ENCODE results near the gene KDSR. TPM values are rescaled to one million over a fixed set of nuclear protein-coding genes. Genes with fewer than 3 reads are reported as not detected.

KDSR gene
- total RNA-seq, 1 experiment from 2014 or later: 64.4 TPM

- peak; percentile 69 for DNase-seq
- peak overlapping the region; percentile 84 for H3K27ac ChIP-seq (ENCODE audit: low read length)
- peaks cover 9% of the 10 kb centered on the region; the same call in 1 of the 2 replicates for H4K20me1 ChIP-seq (ENCODE audit: insufficient read depth, low read depth, low read length)
- no peaks in the 10 kb centered on the region for H3K9me3 ChIP-seq (ENCODE audit: low read length)
- peaks cover 100% of the 10 kb centered on the region for H3K79me2 ChIP-seq (ENCODE audit: low read length)
- H3K9ac ChIP-seq (ENCODE audit: low read length): peak overlapping the region; percentile 60
- H3K36me3 ChIP-seq (ENCODE audit: insufficient read depth, low read length): peaks cover 11% of the 10 kb centered on the region; the same call in 1 of the 2 replicates
- H3K27me3 ChIP-seq (ENCODE audit: low read length): no peaks in the 10 kb centered on the region
- peak overlapping the region; percentile 55; the same call in 1 of the 2 replicates for H3K4me3 ChIP-seq (ENCODE audit: low read length)
- peak overlapping the region; percentile 76 for H3K4me2 ChIP-seq (ENCODE audit: low read depth, low read length, poor library complexity, severe bottlenecking)
- no peaks in the 10 kb centered on the region for H3K9me2 ChIP-seq (replicated peaks; ENCODE audit: insufficient read depth, low read length)
- H2AFZ ChIP-seq (ENCODE audit: low read length): no peak overlapping the region
- H3K4me1 ChIP-seq (ENCODE audit: low read length): peaks cover 99% of the 10 kb centered on the region
These were observed 80.1 kb downstream of the KDSR start for GRCh38 chr18:63286926-63287325.

GRCh38 chr18:63284827-63285733, 81.9 kb downstream of the KDSR start:
- Histone ChIP-seq H4K20me1 (ENCODE audit: insufficient read depth, low read depth, low read length) (peaks cover 9% of the 10 kb centered on the region; the same call in 1 of the 2 replicates), H3K9me2 (replicated peaks; ENCODE audit: insufficient read depth, low read length) (no peaks in the 10 kb centered on the region), H3K4me1 (ENCODE audit: low read length) (peaks cover 94% of the 10 kb centered on the region), H3K4me3 (ENCODE audit: low read length) (peak overlapping the region; percentile 55), H3K79me2 (ENCODE audit: low read length) (peaks cover 100% of the 10 kb centered on the region), H3K9ac (ENCODE audit: low read length) (peak overlapping the region; percentile 60), H3K27ac (ENCODE audit: low read length) (peak overlapping the region; percentile 84), H3K27me3 (ENCODE audit: low read length) (no peaks in the 10 kb centered on the region), H2AFZ (ENCODE audit: low read length) (no peak overlapping the region), H3K36me3 (ENCODE audit: insufficient read depth, low read length) (peaks cover 24% of the 10 kb centered on the region), H3K4me2 (ENCODE audit: low read depth, low read length, poor library complexity, severe bottlenecking) (peak overlapping the region; percentile 76), H3K9me3 (ENCODE audit: low read length) (no peaks in the 10 kb centered on the region)
- DNase-seq: peak; percentile 88

GRCh38 chr18:63284173-63284799, 82.7 kb downstream of the KDSR start:
- peak overlapping the region; percentile 55 for H3K4me3 ChIP-seq (ENCODE audit: low read length)
- DNase-seq: peak; percentile 61
- no peaks in the 10 kb centered on the region for H3K9me3 ChIP-seq (ENCODE audit: low read length)
- peaks cover 24% of the 10 kb centered on the region for H3K36me3 ChIP-seq (ENCODE audit: insufficient read depth, low read length)
- H3K9ac ChIP-seq (ENCODE audit: low read length): peak overlapping the region; percentile 60
- H3K4me1 ChIP-seq (ENCODE audit: low read length): peaks cover 93% of the 10 kb centered on the region
- no peaks in the 10 kb centered on the region for H3K9me2 ChIP-seq (replicated peaks; ENCODE audit: insufficient read depth, low read length)
- peaks cover 9% of the 10 kb centered on the region; the same call in 1 of the 2 replicates for H4K20me1 ChIP-seq (ENCODE audit: insufficient read depth, low read depth, low read length)
- H3K27ac ChIP-seq (ENCODE audit: low read length): peak overlapping the region; percentile 84
- peak overlapping the region; percentile 76 for H3K4me2 ChIP-seq (ENCODE audit: low read depth, low read length, poor library complexity, severe bottlenecking)
- H3K79me2 ChIP-seq (ENCODE audit: low read length): peaks cover 99% of the 10 kb centered on the region
- H2AFZ ChIP-seq (ENCODE audit: low read length): no peak overlapping the region
- H3K27me3 ChIP-seq (ENCODE audit: low read length): no peaks in the 10 kb centered on the region

GRCh38 chr18:63283305-63284094, 83.5 kb downstream of the KDSR start:
- Histone ChIP-seq H3K4me1 (ENCODE audit: low read length) (peaks cover 93% of the 10 kb centered on the region), H2AFZ (ENCODE audit: low read length) (no peak overlapping the region), H3K27me3 (ENCODE audit: low read length) (no peaks in the 10 kb centered on the region), H3K4me3 (ENCODE audit: low read length) (peak overlapping the region; percentile 55), H4K20me1 (ENCODE audit: insufficient read depth, low read depth, low read length) (peaks cover 9% of the 10 kb centered on the region; the same call in 1 of the 2 replicates), H3K79me2 (ENCODE audit: low read length) (peaks cover 99% of the 10 kb centered on the region), H3K9me3 (ENCODE audit: low read length) (no peaks in the 10 kb centered on the region), H3K9ac (ENCODE audit: low read length) (peak overlapping the region; percentile 60; the same call in 1 of the 2 replicates), H3K36me3 (ENCODE audit: insufficient read depth, low read length) (peaks cover 24% of the 10 kb centered on the region), H3K4me2 (ENCODE audit: low read depth, low read length, poor library complexity, severe bottlenecking) (peak overlapping the region; percentile 76), H3K27ac (ENCODE audit: low read length) (peak overlapping the region; percentile 84), H3K9me2 (replicated peaks; ENCODE audit: insufficient read depth, low read length) (no peaks in the 10 kb centered on the region)
- DNase-seq: no peak

GRCh38 chr18:63282793-63283192, 84.2 kb downstream of the KDSR start:
- Histone ChIP-seq H3K27ac (ENCODE audit: low read length) (peak overlapping the region; percentile 84), H3K4me3 (ENCODE audit: low read length) (no peak overlapping the region)

More at GRCh38 chr18:63282793-63283192, 84.2 kb downstream of the KDSR start:
- Histone ChIP-seq H3K36me3 (ENCODE audit: insufficient read depth, low read length) (peaks cover 29% of the 10 kb centered on the region), H3K9ac (ENCODE audit: low read length) (no peak overlapping the region), H3K9me3 (ENCODE audit: low read length) (no peaks in the 10 kb centered on the region), H3K27me3 (ENCODE audit: low read length) (no peaks in the 10 kb centered on the region), H3K79me2 (ENCODE audit: low read length) (peaks cover 99% of the 10 kb centered on the region), H3K4me1 (ENCODE audit: low read length) (peaks cover 93% of the 10 kb centered on the region), H3K4me2 (ENCODE audit: low read depth, low read length, poor library complexity, severe bottlenecking) (peak overlapping the region; percentile 76), H2AFZ (ENCODE audit: low read length) (no peak overlapping the region), H3K9me2 (replicated peaks; ENCODE audit: insufficient read depth, low read length) (no peaks in the 10 kb centered on the region), H4K20me1 (ENCODE audit: insufficient read depth, low read depth, low read length) (peaks cover 9% of the 10 kb centered on the region; the same call in 1 of the 2 replicates)
- DNase-seq: no peak

Other genes starting within 250 kb of the KDSR start
- gene BCL2, start 47.4 kb downstream of the KDSR start, total RNA-seq (2014; rRNA removed; shearing (Covaris generic); ENCODE audit: low replicate concordance): 263 and 271 TPM in 2 replicates
- gene VPS4B, start 55.3 kb upstream of the KDSR start, total RNA-seq (2014; rRNA removed; shearing (Covaris generic); ENCODE audit: low replicate concordance): 58.5 and 62.7 TPM in 2 replicates
- 1.0 TPM in 1 of 2 replicates, not detected in the other for gene SERPINB5, start 109.8 kb upstream of the KDSR start, total RNA-seq (2014; rRNA removed; shearing (Covaris generic); ENCODE audit: low replicate concordance)
- gene SERPINB12, start 175.2 kb upstream of the KDSR start, total RNA-seq (2014; rRNA removed; shearing (Covaris generic); ENCODE audit: low replicate concordance): not detected in 2 replicates
- not detected in 2 replicates for gene SERPINB13, start 220.1 kb upstream of the KDSR start, total RNA-seq (2014; rRNA removed; shearing (Covaris generic); ENCODE audit: low replicate concordance)

Data from Karpas-422 (cell line).